Measurements from ENCODE around the gene RAD51B.
A peak's percentile ranks its signal among the peaks of the same experiment; 100 is the strongest.
"Not testable (repeated sequence)": the region's sequence is repeated elsewhere in the genome, so short reads cannot be mapped to it uniquely, and the experiment has no call there.

The RAD51B gene

DNA sequence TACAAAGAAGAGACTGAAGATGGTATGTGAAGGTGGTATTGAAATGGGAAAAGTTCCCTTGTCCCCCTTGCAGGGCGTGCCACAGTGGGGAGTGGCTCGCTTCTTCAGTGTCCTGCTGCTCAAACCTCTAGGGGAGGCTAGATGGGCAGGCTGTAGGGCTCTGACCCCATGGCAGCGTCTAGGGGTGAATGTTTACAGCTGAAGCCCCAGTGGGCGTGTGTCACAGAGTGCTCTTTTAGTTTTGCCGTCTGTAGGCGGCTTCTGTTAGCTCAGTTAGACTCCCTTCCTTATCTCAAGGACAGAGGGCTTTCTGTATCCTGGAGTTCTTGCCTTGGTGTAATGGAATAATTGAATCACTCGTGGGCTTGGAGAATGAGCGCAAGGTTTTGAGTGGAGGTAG is 266.2 kb downstream of the RAD51B start:
- no peak for DNase-seq

DNA sequence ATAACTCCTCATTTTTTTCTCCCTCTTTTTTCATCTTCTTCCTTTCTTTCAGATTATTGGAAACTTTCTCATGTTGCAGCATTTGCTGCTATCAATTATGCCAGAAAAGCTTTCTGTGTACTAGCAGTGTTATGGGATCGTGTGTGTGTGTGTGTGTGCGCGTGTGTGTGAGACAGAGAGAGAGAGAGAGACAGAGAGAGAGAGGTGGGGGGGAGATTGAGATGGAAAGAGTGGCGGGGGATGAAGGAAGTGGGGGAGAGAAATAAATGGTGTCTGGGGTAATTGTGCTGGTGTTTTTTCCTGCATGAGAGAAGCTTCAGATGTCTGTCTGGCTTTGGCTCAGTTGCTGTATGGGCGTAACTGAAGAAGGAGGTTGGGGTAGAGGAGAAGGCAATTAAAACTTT is 268.9 kb downstream of the RAD51B start:
- DNase-seq: peak; percentile 96

DNA sequence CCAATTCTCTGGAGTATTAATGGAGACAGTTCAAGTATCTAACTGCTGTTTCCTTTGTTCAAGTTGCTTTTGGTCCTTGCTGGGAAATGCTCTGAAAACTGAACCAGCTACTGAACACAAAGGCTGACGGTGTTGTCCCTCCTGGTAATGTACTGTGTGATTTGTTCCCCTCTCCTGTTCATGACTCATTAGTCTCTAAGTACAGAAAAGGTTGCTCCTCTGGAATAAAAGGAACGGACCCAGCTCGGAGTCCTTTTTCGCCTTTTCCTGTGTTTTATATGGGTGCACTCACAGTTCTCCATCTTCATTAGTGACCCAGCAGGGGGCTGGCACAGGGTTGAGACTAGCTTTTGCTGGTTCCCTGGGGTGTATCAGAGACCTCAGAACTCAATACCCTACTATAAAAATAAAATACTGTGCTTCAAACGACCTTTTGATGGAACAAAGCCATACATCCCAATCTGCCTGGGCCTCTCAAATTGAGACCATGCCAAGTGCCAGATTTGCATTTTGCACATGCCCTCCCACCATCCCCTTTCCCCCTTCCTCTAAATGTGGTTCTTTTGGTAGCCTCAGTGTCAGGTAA is 269.7 kb downstream of the RAD51B start:
- DNase-seq: peak; percentile 100

DNA sequence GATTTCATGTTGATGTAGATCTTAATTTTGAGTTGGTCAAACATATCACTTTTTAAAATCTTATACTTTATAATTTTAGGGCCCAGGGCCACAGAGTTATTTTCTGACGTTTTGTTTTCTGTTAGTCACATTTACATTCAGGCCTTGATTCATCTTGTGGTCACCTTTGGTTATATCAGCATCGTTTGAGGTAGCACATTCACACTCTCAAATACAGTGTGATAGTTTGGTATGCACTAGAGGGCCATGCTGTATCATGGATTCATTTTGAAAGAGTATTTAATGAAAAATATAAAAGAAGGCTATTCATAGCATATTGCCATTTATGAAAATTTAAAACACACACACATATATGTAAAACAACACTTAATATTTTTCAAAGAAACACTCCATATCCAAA is 274.6 kb downstream of the RAD51B start:
- no peak for DNase-seq

DNA sequence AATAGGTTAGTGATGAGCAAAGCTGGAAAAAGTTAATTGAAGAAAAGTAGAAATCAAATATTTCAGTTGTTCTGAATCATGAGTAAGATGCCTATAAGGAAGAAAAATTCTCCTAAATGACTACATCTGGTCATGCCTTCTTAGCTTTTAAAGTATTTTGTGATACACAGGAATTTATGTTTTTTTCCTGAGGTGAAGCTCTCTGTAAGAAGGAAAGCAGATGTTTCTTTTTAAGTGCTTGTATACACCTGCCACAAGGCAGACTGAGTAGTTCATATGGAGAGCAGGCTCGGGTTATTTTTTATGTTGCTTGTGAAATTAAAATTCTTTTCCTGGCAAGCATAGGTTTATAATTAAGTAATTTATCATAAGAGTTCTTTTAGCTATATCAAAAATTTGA is 275.2 kb downstream of the RAD51B start:
- peak; percentile 23 for DNase-seq

DNA sequence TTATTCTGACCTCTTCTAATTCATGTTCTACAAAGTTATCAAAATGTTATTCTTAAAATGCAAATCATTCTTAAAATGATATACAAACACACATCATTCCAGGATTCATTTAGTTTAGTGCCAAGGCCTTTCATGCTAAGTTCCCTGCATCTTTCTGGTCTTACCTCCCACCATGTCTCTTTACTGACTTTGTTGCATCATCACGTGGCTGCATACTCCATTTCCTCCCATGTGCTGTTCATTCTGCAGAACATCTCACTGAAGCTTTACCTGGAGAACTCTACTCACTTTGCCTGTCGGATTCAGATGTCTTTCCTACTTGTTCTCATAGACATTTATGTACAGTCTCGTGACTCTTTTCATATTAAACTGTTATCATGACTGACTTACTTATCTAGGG is 278.1 kb downstream of the RAD51B start:
- no peak for DNase-seq

DNA sequence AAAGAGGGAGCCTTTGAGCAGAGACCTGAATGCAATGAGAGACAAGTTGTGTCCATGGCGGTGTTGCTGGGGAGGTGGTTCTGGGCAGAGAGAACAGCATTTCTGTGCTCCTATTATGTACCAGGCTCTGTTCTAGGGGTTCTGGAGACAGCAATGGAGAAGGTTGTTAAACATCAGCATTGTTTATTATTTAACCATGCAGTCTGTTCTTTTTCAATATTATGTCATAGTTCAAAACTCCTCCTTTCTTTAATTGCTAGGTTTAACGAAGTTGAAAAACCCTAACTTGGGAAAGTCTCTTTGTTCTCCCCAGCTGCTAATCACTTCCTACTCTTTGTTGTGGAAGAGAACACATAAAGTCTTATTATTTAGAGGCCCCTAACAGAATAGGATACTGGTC is 279.3 kb downstream of the RAD51B start:
- DNase-seq: no peak

DNA sequence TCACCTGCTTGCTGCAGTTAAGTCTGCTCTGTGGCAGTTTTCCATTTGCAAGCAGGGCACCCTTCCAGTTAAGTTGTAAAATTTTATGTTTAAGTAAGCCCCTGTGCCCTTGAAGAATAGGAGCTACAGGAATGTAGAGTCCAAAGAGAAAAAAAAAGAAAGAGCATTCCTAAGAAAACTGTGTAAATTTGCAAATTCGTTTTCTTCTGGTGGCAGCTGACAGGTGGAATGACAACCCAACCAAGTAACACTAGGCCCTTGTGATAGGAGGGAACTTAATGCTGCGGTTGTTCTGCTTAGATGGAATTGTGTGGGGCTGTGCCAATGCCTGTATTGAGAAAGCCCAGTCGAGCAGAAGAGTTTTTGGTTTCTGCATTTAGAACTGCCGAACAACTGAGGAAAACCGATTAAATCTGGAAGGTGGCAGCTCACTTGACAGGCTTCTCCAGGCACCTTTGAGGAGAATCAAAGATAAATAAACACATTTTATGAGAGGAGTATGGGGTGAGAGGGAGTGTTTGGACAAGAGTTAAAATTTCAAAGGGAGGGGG is 280.0 kb downstream of the RAD51B start:
- no peak for DNase-seq

DNA sequence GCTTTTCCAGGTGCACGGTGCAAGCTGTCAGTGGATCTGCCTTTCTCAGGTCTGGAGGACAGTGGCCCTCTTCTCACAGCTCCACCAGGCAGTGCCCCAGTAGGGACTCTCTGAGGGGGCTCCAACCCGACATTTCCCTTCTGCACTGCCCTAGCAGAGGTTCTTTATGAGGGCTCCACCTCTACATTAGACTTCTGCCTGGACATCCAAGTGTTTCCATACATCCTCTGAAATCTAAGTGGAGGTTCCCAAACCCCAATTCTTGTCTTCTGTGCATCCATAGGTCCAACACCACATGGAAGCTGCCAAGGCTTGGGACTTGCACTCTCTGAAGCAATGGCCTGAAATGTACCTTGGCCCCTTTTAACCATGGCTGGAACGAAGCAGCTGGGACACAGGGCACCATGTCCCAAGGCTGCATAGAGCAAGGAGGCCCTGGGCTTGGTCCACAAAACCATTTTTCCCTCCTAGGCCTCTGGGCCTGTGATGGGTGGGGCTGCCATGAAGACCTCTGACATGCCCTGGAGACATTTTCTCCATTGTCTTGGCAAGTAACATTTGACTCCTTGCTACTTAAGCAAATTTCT is 282.2 kb downstream of the RAD51B start:
- DNase-seq: not testable (repeated sequence)

DNA sequence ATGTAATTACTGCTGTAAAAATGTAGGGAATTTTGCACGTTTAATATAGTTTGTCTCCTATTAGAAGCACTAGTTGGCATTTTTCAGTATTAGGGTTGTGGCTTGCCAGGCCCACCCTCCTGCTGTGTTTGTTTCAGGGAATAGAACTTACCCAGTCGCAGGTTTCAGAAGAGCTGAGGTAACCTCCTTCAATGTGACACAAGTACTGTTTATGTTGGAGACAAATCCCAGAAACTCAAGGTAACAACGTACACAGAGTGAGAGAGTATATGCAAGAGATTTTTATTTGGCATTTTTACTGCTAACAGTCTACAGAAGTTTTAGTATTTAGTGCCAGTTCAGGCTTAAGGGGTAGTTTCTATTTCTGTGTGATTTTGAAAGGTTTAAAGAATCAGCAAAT is 284.3 kb downstream of the RAD51B start:
- no peak for DNase-seq

DNA sequence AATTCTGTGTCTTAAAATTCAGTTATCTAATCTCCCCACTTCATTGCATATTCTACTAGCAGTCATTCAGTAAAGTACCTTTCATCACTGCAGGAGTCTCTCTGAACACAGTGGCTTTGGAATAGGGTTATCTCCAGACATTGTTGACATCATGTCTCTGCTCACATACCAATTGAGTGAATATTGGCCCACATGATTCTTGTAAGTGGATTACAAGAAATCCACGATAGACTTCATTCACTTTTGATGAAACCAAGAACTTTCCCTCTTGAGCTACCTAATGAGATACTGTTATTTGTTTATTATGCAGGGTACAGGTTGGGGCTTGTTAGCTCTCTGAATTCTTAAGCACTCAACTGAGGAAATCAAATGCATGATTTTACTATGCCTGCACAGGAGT is 284.9 kb downstream of the RAD51B start:
- no peak for DNase-seq

DNA sequence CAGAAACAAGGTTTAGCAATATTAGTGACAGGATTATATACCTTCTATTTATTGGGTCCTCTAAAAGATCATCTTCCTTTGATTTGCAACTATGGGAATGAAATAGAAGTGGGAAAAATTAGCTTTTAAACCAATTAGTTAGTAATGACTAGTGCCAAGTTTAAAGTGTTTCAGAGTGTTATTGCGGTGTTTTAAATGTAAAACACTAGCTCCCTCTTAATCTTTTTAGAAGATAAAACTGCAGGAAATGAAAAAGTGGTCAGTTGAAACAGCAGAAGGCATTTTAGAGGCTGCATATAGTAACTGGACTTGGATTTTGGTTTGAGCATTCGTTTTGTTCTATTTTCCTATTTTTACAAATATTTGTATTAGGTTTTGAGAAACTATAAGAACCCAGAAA is 286.2 kb downstream of the RAD51B start:
- DNase-seq: no peak

DNA sequence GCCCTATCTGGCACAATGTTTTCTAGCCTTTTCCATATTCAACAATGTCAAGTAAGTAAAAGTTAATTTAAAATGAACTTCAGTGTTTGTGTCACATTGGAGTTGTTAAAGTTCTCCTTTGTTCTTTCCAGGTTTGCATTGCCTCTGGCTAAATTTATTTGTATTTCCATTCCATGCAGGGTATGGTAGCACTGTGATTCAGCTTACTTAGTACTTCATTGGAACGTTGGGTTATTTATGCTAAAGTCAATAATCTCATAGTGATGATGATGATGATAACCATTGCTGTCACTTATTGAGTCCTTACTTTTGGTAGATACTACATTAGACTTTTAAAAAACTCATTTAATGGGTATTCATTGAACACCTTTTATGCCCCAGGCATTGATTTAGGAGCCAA is 286.9 kb downstream of the RAD51B start:
- no peak for DNase-seq

DNA sequence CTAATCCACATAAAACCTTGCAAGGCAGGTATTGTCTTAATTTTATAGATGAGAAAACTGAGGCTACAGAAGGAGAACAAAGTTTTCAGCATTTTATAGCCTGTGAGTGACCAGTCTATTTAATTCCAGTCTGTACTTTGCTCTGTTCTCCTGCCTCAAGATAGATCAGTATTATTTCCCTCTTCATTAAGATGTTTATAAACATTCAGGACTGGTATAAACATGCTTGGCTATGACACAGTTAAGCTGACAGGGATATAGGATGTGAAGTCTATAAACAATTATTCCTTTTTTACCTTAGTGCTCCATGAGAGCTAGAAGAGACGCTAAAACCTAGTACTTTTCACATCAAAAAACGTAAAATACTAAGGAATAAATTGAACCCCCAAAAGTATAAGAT is 287.3 kb downstream of the RAD51B start:
- no peak for DNase-seq

DNA sequence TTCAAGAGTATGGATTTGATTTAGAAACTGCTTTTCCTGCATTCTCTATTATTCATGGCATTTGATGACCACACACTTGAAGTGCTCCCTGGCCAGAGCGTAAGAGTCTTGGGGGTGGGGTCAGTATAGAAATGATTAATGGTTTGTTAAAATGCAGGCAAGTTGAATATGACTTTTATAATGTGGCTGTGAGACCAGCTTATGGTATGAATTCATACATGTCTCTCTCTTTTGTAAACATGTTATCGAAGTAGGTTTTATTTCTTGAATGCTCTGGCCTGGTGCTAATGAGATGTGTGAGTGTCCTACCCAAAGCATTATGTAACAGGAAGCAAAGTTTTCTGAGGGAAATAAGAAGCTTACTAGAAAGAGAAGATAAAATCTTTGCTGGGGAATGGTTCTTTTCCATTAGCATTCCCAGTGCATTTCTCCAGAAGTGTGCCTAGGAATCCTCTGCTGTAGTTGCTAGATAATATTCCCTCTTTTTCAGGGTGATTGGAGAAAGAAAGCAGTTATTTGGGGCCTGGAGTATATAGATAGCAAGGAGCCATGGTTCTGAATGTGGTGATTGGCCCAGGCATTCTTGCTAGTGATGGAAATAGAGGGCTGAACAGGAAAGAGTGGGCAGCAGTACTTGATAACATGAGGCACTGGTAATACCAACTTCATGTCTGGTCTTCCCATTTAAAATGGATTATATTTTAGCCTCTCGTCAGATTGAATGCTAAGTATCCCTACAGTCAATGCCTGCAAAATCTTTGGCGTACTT is 289.7 kb downstream of the RAD51B start:
- no peak for DNase-seq

DNA sequence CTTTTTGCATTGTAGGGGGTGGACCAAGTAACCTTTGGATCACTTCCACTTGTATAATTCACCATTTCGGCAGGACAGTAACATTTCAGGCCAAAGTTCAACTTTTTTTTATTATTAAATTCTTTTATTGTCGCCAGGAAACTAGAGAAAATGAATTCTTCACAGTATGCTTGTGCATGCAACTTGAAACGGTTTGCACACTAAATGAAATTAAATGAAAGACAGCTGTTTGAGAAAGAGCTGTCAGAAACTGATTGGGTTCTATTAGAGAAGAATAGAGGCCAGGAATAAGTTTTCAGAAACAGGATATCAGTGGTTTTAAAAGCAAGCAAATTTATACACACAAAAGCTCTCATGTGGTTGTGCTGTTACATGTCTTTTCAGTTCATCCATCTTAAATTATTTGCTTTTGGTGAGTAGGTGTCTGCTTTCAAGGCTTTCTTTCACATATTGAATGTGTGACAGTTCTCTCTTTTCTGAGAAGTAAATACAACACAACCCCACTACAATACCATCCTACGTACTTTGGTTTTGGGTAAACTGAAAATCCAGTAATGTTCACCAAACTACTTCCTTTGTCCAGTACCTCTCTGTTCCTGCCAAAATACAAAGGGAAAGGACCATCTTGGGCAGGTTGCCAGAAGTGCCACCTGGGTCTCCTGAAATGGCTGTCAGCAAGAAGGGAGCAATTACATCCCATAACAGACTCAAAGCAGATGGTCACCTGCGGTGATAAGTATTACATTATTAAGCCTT is 291.7 kb downstream of the RAD51B start:
- peak; percentile 97 for DNase-seq

DNA sequence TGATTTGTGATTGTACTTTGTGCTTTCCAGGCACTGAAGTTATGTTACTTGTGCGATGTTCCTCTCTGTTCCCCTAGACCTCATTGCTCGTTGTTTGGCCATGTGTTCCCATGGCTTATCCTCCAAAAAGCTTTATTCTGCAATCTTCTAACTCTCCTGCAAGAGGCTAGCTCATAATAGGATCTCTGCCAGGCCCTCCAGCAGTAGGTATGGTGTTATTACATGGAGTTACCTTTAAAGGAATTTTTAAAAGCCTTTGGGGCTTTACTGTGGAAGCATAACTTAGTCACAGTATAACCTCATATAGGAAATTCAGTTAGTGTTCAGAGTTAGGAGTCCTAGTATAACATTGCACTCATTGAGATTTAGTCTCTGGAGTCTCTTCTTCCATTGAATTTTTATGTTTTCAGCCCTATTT is 292.3 kb downstream of the RAD51B start:
- no peak for DNase-seq

DNA sequence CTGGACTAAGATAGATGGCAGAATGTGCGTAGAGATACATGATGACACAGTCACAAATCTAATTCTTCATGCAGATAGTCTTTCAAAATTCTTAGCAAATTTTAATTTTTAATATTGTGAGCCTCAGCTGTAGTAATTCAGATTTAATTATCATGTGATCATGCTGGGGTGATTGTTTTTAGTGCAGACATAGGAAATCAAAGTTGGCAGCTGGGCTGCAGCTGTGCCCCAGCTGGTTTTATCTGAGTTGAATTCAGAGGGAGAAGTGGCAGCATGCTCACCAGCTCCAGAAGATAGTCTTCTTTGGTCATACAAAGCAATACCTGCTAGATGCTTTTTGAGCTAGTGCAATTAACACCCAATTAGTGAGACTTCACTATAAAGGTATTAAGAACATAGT is 292.9 kb downstream of the RAD51B start:
- peak; percentile 25 for DNase-seq

DNA sequence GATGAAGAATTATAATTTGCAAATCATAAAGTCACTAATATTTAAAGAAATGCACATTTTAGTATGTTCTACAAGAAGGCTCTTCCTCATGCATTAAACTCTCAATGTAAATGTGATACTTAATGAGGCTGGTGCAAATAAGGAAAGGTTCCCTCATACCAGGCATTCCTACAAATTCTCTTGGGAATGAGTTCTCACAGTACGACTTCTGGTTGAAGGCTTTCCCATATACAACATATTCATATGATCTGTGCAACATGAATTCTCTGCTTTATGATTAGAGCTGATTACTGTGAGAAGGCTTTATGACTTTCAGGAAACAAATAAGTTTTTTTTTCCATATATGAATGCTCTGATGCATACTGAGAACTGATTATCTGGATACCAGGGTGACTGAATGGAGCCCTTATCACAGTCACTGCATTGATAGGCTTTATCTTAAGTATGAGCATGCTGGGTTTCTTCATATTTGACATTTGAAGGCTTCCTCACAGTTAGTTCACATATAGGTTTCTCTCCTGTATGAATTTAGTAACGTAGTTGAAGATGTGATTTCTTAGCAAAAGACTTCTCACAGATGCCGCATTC is 293.9 kb downstream of the RAD51B start:
- no peak for DNase-seq

DNA sequence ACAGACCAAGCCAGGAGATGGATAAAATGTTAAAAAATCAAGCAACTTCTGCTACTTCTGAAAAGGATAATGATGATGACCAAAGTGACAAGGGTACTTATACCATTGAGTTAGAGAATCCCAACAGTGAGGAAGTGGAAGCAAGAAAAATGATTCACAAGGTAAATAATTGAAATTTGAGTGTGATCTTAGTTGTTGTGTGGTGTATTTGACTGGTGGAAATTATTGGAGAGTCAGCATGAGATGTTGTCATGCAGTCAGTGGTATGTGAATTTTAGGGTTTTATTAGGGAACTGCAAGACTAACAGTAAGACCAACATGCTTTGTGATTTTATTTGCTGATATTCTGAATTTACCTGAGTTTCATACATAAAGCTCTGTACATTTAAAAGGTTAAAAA is 296.4 kb downstream of the RAD51B start:
- DNase-seq: not testable (repeated sequence)

DNA sequence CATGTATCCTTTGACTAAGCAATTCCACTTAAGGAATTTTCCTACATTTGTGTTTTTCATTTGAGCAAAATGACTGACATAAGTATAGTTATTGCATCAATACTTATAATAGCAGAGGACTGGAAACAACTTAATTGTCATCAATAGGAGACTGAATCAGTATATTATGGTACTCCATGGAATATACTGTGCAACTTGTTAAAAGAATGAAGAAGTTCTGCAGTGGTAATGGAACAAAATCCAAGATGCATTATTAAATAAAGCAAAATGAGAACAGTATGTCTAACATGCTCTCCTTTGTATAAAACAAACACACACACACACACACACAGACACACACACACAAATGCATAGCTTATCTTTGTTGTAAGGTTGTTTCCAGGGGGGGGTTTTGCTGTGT is 303.1 kb downstream of the RAD51B start:
- no peak for DNase-seq

DNA sequence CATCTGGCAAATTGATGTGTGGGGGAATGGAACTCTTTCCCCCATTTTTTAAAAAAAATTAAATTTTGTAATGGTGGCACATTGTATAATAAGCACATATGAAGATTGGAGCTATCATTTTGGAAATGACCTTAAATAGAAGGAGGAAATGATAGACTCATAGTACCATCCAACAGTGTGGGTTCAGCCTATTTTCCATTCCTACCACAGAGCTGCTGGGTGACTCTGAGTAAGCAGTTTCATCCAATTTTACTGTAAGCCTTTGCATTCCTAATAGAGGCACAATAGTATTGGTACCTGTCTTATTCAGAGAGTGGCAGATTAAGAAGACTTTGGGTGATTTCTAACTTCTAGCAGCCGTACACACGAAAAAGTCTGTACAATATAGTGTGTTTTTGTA is 304.5 kb downstream of the RAD51B start:
- no peak for DNase-seq

Data from NCI-H1092 treated with DMSO at 0.1 percent for 48 hours (cell line).